ENCODE data around the gene OLFM4.

GRCh38 chr13:53052675-53053074, 24.1 kb downstream of the OLFM4 start:
- TF ChIP-seq CTCF (IDR thresholded peaks at IDR 0.05): no peak
- no peak for TF ChIP-seq EP300 (IDR thresholded peaks at IDR 0.05)
